ENCODE results near the gene ST8SIA1.
"Not testable (repeated sequence)": the region's sequence is repeated elsewhere in the genome, so short reads cannot be mapped to it uniquely, and the experiment has no call there.

Gene ST8SIA1

DNA sequence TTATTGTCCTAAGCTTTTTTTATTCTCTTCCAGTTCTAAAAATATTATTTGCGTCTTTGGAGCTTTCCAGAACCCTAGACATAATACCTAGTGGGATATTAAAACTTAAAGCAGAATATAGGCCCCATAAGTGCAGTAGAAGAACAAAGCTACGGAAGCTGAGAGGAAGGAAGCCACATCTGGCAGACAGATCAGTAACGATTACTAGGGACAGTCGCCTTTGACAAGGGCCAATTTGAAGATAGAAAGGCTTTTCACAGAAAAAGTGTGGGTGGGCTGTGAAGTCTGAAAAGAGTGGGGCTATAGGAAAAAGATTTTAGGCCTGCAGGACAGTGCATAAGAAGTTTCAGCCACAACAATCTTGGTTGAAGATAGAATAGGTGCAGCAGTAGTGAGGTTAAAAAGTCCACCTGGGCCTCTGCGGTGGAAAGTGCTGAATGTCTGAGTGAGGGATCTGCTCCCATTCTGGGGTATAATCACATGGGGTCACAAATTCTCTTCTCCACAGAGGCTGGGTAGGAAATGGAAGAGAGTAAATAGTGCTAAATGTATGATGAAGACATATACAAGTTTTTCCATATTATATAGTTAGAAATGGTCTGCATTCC lies 174.0 kb downstream of the ST8SIA1 start:
- no peak for DNase-seq

DNA sequence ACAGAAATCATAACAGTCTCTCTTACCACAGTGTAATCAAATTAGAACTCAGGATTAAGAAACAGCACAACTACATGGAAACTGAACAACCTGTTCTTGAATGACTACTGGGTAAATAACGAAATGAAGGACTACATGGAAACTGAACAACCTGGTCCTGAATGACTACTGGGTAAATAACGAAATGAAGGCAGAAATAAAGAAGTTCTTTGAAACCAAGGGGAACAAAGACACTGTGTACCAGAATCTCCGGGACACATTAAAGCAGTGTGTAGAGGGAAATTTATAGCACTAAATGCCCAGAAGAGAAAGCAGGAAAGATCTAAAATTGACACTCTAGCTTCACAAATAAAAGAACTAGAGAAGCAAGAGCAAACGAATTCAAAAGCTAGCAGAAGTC lies 185.2 kb downstream of the ST8SIA1 start:
- DNase-seq: not testable (repeated sequence)

DNA sequence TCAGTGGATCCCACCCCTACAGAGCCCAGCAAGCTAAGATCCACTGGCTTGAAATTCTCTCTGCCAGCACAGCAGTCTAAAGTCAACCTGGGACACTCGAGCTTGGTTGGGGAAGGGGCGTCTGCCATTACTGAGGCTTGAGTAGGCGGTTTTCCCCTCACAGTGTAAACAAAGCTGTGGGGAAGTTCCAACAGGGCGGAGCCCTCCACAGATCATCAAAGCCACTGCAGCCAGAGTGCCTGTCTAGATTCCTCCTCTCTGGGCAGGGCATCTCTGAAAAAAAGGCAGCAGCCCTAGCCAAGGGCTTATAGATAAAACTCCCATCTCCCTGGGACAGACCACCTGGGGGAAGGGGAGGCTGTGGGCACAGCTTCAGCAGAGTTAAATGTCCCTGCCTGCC lies 187.8 kb downstream of the ST8SIA1 start:
- DNase-seq: not testable (repeated sequence)

Measured in activated naive CD4-positive, alpha-beta T cell treated with anti-CD3 and anti-CD28 coated beads, Interleukin-2, amount 50 U/mL, for 16 hours (primary cell).